Muscle of arm (tissue), 12 donors: ENCODE data around the gene UBA3. TPM values are rescaled to one million over a fixed set of nuclear protein-coding genes. Genes with fewer than 3 reads are reported as not detected.

Experiments used
- DNase-seq: peaks from one replicate; pipeline ENCODE4 v3.0.0-alpha.2; 2013
- polyA plus RNA-seq, 12 donors: library from polyadenylated mRNA; unstranded; fragments of 120-200 nt; gene quantifications; one replicate each; pipeline ENCODE4 v1.2.1, GENCODE V29; 2013; ENCODE audit not compliant: insufficient read length in 12 of 12

Gene UBA3
- polyA plus RNA-seq, 12 donors, result 37.4 to 71.6 (median 54.2) TPM; not detected in 1

GRCh38 chr3:69013253-69014021 lies 66.7 kb downstream of the UBA3 start, which contains the start of gene EOGT:
Gene EOGT, minus strand, starts transcription at chr3:69013684. Its CDS starts 3,838 bp downstream, at chr3:69009846.
- DNase-seq, result peak; percentile 78

- peak; percentile 52 for DNase-seq
Observed at GRCh38 chr3:69012800-69013252, 67.3 kb downstream of the UBA3 start.

DNA sequence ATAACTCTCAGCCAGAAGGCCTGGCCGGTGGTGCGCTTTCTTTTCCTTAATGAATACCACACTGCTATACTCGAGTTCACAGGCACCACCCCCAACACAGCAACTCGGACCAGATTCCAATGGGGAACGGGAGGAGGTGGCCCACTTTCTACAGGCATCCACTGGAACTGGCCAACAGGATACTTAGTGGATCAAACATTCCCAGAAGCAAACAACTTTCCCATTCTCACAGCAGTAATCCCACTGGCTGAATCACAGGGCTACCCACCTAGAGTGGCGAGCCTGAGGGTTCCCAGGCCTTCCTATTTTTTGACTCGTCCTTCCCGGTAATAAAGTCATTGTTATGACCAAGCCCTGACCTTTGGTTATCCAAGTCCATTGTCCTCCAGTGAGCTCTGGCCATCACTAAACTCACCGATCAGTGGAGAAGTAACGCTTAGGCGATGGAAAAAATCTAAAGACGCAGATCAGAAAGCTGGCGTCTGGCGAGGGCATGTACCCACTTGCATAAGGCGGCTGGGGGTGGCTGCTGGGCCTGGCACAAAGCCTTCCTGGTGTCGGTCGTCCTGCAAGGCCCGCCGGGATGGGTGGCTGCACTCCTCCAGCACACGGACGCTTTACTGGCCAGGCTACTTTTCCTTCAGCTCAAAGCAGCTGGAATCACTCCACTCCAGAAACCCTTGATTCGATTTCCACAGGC lies 67.9 kb downstream of the UBA3 start:
- peak; percentile 43 for DNase-seq

DNA sequence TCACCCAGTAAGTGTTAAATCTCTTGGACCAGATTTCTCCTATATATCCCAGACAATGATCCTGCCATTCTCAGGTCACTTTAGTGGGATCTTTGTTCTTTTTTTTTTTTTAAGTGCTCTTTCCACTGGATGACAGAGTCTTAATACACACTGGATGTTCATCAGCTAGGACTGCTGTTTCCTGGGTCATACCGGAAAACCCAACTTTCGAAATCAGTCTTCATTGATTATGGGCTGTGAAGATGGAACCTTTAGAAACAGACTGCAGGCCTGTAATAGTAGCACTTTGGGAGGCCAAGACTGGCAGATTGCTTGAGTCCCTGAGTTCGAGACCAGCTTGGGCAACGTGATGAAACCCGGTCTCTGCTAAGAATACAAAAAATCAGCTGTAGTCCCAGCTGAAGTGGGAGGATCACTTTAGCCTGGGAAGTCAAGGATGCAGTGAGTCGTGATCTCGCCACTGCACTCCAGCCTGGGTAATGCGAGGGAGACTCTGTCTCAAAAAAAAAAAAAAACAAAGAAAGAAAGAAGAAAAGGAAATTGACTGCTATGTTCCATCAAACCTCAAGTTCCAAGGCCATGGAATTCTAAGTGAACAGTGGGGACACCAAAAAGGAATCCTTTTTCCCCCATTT lies 69.0 kb downstream of the UBA3 start:
- no peak for DNase-seq

- DNase-seq, result peak; percentile 41
Observed at GRCh38 chr3:69009559-69010410, 70.4 kb downstream of the UBA3 start.

GRCh38 chr3:69008980-69009379 lies 71.2 kb downstream of the UBA3 start:
- no peak for DNase-seq

- no peak for DNase-seq
Observed at GRCh38 chr3:69005791-69006482, 74.2 kb downstream of the UBA3 start.

DNA sequence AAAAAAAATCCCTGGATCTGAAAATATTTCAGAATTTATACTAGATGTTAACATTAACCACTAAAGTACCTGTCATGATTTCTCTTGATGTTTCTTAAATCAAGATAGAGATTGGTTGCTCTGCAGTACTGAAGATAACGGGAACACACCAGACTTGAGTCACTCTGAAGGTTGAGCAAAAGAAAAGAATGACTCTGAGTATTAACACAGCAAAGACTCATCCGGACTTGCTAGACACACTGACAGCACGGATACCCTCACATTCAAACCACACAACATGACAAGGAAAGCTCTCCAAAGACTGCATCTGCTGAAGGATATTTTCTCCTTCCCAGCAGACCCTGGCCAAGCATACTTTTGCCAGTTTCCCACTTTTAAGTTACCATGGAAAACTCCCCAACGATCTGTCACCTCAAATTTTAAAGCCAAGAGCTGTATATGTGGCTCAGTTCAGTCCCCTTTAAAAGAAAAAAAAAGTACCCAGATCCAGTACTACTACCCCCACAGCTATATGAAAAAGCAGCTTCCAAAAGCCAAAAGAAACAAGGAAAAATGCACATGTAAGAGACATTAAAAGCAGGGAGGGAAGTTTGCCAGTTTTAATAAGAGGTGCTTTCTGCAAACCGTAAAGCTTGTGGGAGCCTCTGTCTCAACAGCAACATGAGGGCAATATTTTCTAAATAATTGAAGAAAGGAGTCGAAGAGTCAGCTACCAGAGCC lies 74.9 kb downstream of the UBA3 start:
- DNase-seq, result peak; percentile 43

Other genes starting within 250 kb of the UBA3 start
- gene TAFA4, start 147.8 kb downstream of the UBA3 start, polyA plus RNA-seq, result 1 to 10 TPM in 3 of 12 donors, under 1 TPM in 7, not detected in 2; 0.23 to 2.2 (median 0.96) TPM
- gene EOGT, start 66.7 kb downstream of the UBA3 start, polyA plus RNA-seq, result 10 to 100 TPM in 11 of 12 donors, not detected in 1; 15.4 to 30.1 (median 20.2) TPM
- 10 to 100 TPM in 11 of 12 donors, not detected in 1; 23.8 to 36.7 (median 28.0) TPM for gene TMF1, start 28.0 kb downstream of the UBA3 start, polyA plus RNA-seq
- 100 to 1,000 TPM in 10 of 12 donors, 10 to 100 TPM in 1, not detected in 1; 75.8 to 167 (median 137) TPM for gene ARL6IP5, start 4.6 kb upstream of the UBA3 start, polyA plus RNA-seq
- 100 to 1,000 TPM in 9 of 12 donors, 10 to 100 TPM in 2, not detected in 1; 79.6 to 211 (median 176) TPM for gene LMOD3, start 42.2 kb upstream of the UBA3 start, polyA plus RNA-seq